GM19099 (cell line): ENCODE results near the gene SNX25.

Experiments
- POLR2A ChIP-seq: IDR thresholded peaks from 3 replicates; pipeline ENCODE4 v1.6.1; 2011; ENCODE audit warnings: low read depth; ENCODE audit not compliant: insufficient read length; ENCODE audit errors: extremely low read depth

Gene SNX25

GRCh38 chr4:185383451-185383850, 174.1 kb downstream of the SNX25 start:
- TF ChIP-seq POLR2A: no peak

- no peak for TF ChIP-seq POLR2A
Measured at GRCh38 chr4:185384061-185384460, 174.7 kb downstream of the SNX25 start.

GRCh38 chr4:185384930-185385331, 175.5 kb downstream of the SNX25 start:
- TF ChIP-seq POLR2A: no peak

- no peak for TF ChIP-seq POLR2A
Measured at GRCh38 chr4:185387957-185388356, 178.6 kb downstream of the SNX25 start.

GRCh38 chr4:185390941-185391340, 181.5 kb downstream of the SNX25 start:
- no peak for TF ChIP-seq POLR2A

GRCh38 chr4:185392156-185392555, 182.8 kb downstream of the SNX25 start:
- no peak for TF ChIP-seq POLR2A

- no peak for TF ChIP-seq POLR2A
Measured at GRCh38 chr4:185394568-185395237, 185.3 kb downstream of the SNX25 start.

- no peak for TF ChIP-seq POLR2A
Measured at GRCh38 chr4:185395238-185395955, 186.0 kb downstream of the SNX25 start, which contains the start of gene LRP2BP. TSS of gene LRP2BP (minus strand) at chr4:185395924. CDS start at chr4:185378186, 17,738 bp downstream.

GRCh38 chr4:185395956-185396723, 186.7 kb downstream of the SNX25 start:
- peak; percentile 73 for TF ChIP-seq POLR2A

- TF ChIP-seq POLR2A: peak; percentile 7
Measured at GRCh38 chr4:185396724-185397385, 187.5 kb downstream of the SNX25 start, which contains the start of gene ANKRD37. TSS of gene ANKRD37 (plus strand) at chr4:185396841. CDS start at chr4:185396924, 83 bp downstream.

- TF ChIP-seq POLR2A: no peak
Measured at GRCh38 chr4:185398618-185399017, 189.2 kb downstream of the SNX25 start.

- TF ChIP-seq POLR2A: no peak
Measured at GRCh38 chr4:185399466-185399865, 190.1 kb downstream of the SNX25 start.

GRCh38 chr4:185404031-185404430, 194.6 kb downstream of the SNX25 start:
- TF ChIP-seq POLR2A: no peak

GRCh38 chr4:185405296-185405999, 196.1 kb downstream of the SNX25 start:
- TF ChIP-seq POLR2A: no peak

GRCh38 chr4:185408432-185408831, 199.0 kb downstream of the SNX25 start:
- TF ChIP-seq POLR2A: no peak

- no peak for TF ChIP-seq POLR2A
Measured at GRCh38 chr4:185411849-185412248, 202.5 kb downstream of the SNX25 start.
